NCI-H1930 (cell line): ENCODE data around the gene PKDREJ.
A peak's percentile ranks its signal among the peaks of the same experiment; 100 is the strongest.
"Not testable (repeated sequence)": the region's sequence is repeated elsewhere in the genome, so short reads cannot be mapped to it uniquely, and the experiment has no call there.

Experiments
- DNase-seq, 2 experiments: peaks; one replicate each; lab custom pipeline; 2025; lab: John Stamatoyannopoulos, UW

The PKDREJ gene, protein sequence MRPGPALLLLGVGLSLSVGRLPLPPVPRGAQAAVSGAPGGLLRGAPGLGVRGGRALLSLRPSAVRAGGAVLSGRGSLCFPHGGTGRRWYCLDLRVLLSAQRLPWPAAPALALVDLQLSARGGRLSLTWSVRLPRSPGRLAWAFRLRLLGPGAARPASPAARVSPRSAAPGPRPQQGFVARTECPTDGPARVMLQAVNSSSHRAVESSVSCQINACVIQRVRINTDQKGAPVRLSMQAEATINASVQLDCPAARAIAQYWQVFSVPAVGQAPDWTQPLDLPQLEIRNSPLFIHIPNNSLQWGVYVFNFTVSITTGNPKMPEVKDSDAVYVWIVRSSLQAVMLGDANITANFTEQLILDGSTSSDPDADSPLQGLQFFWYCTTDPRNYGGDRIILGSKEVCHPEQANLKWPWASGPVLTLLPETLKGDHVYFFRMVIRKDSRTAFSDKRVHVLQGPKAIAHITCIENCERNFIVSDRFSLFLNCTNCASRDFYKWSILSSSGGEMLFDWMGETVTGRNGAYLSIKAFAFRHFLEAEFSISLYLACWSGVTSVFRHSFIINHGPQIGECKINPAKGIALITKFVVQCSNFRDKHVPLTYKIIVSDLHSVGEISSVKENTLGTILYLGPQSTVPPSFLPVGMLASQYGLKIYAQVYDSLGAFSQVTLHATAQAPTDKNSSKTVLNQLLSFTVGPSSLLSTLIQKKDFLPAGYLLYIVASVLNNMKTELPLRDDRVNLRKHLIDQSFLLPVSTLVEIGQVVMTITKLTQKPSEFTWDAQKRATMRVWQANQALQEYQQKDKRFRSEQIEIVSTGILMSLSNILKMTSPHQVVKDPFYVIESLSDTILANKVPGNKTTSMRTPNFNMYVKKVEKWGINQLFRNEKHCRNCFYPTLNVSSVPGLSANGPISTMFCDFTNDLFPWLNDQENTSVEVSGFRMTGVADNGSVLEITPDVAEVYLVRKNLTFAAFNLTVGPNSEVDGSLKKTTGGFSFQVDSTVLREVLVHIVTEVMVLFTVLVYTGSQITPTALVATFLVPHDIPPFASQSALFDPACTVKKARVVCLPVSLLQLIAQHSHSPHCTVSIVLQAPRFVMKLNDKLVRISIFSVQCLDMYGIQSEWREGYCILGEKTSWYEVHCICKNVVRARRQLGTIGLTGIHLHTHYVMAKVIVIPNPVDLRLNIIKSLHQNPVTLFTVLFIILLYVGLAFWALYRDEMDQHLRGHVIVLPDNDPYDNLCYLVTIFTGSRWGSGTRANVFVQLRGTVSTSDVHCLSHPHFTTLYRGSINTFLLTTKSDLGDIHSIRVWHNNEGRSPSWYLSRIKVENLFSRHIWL (N-terminal part only)

DNA sequence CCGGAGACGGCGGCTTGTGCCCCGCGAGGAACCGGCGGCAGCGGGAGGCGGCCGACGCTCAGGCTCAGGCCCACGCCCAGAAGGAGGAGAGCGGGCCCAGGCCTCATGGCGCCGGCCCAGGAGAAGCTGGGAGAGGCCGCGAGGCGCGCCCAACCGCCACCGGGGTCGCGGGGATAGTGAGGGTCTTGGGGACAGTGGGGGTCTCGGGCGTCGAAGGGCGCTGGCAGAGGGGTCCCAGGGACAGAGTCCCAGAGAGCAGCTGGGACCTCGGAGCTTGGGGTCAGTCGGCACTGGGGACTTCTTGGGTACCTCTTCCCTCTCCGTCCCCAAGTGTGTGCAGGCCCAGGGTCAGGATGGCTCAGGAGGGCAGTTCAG lies at the start of gene PKDREJ:
TSS of gene PKDREJ (minus strand) at position 128 of the 375 bp plus-strand sequence. CDS start at position 107, 21 bp downstream.
- DNase-seq, result no peak

DNA sequence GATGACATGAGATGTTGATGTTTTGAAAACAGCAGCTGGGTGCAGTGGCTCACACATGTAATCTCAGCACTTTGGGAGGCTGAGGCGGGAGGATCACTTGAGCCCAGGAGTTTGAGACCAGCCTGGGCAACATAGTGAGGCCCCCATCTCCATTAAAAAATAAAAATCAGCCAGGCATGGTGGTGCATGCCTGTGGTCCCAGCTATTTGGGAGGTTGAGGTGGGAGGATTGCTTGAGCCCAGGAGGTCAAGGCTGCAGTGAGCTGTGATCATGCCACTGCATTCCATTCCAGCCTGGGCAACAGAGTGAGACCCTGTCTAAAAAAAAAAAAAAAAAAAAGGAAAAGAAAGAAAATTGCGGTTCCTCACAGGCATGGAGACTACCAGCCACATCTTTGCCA lies 49.7 kb upstream of the PKDREJ start:
- DNase-seq, result not testable (repeated sequence)

DNA sequence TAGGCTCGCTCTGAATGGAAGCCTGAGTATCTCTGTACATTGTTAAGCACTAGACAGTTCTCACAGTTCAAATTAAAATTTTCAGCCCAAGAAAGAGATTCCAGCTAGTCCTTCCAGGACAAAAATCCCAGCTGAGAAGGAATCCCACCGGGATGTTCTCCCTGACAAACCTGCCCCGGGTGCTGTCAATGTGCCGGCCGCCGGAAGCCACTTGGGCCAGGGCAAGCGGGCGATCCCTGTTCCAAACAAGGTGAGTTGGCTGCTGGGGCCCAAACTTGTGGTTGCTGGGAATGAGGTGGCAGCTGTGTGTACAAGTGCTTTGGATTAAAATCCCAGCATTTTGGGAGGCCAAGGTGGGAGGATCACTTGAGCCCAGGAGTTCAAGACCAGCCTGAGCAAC lies 48.9 kb upstream of the PKDREJ start:
- DNase-seq, result no peak

DNA sequence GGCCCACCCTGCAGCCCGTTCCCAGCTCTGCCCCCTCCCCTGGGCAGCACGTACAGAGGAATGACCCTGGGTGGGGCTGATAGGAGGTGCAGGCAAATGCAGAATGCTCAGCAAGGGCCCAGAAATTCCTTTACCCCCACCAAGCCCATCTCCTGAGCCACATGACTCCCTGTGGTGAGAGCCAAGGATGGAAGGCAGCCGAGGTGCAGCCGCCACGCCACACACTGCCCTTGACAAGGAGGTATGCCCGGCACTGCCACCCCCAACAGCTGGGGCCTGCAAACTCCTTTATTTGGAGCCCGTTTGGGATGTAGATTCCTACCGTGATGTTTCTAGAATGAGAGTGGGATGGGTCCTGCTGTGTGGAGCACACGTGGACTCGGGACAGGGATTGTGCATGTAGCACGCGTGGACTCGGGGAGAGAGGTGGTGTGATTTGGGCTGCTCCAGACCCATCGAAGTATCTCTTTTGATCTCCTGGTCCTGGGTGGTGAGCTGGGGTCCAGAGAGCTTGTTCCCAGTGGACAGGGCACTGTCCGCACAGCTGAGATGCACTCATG lies 46.5 kb upstream of the PKDREJ start:
- no peak for DNase-seq

DNA sequence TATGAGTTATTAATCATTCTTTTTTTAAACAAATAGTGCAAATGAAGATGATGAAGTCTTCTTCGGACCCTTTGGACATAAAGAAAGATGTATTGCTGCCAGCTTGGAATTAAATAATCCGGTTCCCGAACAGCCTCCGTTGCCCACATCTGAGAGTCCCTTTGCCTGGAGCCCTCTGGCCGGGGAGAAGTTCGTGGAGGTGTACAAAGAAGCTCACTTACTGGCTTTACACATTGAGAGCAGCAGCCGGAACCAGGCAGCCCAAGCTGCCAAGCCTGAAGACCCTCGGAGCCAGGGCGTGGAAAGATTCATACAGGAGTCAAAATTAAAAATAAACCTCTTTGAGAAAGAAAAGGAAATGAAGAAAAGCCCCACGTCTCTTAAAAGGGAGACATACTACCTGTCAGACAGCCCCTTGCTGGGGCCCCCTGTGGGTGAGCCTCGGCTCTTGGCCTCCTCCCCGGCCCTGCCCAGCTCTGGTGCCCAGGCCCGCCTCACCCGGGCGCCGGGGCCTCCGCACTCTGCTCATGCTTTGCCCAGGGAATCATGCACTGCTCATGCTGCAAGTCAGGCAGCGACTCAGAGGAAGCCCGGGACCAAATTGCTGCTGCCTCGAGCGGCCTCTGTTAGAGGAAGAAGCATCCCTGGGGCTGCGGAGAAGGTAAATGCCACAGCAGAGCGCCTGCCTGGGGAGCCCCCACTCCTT lies 45.3 kb upstream of the PKDREJ start:
- no peak for DNase-seq

DNA sequence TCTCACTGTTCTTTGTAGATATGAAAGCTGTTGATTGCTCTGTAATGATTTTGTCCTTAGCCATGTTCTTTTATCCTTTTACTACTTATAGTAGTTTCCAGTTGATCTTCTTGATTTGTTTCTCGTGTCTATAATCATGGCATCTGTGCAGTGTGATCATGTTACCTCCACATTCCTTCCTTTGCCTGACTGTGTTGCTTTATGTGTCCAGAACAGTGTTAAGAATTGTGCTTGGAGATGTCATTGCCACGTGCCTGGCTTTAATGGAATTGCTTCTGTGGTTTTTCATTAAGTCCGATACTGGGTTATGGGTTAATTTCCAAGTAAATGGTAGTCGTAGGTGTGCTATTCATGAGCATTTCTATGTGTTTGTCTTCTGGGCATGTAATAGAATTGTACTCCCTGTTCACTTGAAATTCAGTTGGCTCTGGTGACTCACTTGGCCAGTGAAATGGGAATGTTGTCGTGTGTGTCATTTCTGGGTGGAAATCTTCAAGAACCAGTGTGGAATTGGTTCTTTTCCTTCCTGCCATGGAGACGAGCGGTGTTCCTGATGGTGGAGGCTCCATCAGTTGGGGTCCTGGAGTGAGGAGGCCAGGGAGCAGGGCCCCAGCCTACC lies 40.3 kb upstream of the PKDREJ start:
- no peak for DNase-seq

GRCh38 chr22:46300491-46300890 lies 37.3 kb upstream of the PKDREJ start:
- no peak for DNase-seq

DNA sequence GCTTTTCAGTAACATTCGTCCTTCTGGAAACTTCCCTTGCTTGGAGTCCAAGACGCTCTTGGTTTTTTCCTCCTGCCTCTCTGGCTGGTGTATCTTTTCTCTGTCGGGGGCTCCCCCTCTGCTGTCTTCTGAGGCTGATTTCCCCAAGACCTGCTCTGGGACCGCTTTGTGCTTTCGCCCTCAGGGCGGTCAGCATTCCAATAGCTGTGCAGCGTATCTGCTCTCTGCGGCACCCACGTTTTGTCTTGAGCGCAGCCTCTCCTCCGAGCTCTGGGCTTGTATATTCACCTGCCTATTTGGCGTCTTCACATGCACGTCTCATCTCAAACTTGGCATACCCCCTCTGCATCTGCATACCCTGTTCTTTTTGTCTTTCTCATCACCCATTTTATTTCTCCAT lies 36.0 kb upstream of the PKDREJ start:
- DNase-seq, result no peak

DNA sequence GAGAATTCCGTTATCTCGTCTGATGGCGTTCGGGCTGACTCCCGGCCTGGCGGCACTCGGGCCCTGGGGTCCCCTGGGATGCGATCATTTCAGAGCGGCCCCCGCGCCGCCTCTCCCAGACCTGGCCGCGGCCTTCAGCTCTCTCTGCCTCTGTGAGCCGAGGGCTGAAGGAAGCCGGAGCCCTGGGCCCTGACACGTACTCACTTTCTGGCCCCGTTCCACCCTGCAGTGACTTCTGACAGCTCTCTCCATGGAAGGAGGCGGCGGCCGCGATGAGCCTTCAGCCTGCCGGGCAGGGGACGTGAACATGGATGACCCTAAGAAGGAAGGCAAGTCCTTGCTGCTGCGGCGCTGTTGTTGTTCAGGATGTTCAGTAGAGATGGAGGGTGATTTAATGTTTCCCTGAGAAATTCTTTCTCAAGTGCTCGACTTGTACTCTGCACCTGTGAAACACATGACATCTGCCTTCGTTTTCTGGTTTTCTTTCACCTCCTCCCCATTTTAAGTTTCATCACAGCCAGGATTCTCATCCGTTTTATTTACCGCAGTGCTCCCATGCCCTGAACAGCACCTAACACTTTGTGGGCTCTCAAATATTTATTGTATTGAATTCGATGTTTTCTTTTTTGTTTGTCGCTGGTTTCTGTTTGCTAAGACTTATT lies 34.1 kb upstream of the PKDREJ start:
- DNase-seq, result no peak

DNA sequence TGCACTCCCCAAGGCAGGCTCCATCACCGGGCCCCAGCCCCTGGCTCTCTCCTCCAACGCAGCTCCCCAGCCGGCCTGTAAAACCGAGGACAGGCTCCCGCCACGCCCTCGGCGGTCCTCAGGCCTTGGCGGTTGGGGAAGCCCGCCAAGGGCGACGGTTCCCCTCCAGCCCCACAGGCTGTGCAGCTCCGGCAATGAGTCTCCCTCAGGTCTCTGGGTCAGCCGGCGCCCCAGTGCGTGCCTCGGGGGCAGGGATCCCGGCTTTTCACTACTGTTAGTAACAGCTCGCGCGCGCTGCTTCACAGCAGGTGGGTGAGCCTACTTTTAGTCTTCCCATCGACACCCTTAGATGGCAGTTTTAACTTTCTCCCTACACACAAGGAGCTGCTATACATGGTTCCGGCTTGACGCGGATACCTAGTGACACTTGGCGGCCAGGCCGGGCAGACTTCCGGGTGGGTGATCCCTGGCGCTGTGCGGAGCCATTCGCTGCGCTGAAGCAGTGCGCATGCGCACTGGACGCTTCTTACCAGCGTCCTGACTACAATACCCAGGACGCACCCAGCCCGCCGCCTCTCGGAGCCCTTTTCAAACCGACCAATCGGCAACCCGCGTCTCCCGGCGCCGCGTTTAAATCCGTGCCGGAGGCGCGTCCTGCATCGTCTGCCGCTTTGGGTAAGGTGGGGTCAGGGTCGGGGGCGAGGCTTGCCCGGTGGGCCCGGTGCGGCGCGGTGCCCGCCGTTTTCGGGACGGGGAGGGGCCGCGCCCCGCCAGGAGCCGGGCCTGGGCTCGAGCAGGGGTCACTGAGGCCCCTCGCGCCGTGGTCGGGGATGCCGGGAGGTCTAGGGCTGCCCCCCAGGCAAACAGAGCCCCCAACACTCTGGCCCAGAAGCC lies 33.4 kb upstream of the PKDREJ start, which contains the start of gene GTSE1:
TSS of gene GTSE1 (plus strand) at position 614 of the 894 bp plus-strand sequence. CDS start 531 bp downstream, outside the sequence.
- DNase-seq, result peak; percentile 95 to 96

DNA sequence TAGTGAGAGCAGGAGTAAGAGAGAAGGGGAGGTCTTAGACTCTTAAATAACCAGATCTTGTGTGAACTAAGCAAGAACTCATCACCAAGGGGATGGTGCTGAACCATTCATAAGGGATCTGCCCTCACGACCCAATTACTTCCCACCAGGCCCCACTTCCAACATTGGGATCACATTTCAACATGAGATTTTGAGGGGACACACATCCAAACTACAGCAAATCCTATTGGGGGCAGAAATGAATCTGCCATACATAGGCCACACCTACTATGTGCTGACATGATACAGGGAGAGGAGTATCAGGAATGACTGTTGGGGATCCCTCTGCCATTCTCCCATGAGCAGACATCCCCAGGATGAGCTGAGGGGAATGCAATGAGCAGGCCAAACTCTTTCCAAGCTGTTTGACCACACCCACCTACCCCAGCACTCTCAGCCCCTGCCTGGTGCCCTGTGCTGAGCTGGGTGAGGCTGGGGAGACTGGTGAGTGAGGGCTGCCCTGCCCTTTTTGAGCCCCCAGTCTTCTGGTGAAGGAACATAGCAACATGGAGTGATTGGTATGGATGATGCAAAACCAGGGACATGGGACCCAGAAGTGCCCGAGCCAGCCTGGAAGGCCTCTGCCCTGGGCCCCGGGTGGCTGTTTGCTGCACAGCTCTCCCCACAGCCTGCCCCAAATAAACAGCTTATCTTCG lies 32.3 kb upstream of the PKDREJ start:
- no peak for DNase-seq

- DNase-seq, result no peak
Measured at GRCh38 chr22:46294784-46295183, 31.6 kb upstream of the PKDREJ start.

DNA sequence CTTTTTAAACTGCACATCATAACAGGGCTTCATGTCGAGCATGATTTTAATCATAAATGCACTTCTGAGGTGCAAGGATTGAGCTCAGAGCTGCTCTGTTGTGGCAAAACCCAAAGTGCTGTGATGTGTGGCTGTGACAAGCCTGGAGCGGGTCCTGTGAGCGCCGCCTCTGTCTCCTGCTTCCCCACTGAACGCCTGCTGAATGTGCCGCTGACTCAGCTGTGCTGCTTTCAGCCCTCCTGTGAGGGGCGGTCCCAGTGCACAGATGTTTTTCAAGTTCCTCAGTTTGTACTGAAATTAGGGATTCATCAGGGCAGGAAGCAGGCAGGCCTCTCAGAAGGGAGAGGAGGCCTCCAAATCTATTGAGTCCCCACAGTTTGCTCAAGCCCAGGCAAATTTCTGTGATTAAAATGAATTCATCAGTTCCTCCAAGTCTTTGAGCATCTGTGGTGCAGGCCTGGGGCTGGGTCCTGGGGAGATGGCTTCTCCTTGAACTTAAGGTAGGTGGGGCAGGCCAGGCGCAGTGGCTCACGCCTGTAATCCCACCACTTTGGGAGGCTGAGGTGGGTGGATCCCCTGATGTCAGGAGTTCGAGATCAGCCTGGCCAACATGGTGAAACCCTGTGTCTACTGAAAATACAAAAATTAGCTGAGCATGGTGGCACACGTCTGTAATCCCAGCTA lies 30.6 kb upstream of the PKDREJ start:
- no peak for DNase-seq

DNA sequence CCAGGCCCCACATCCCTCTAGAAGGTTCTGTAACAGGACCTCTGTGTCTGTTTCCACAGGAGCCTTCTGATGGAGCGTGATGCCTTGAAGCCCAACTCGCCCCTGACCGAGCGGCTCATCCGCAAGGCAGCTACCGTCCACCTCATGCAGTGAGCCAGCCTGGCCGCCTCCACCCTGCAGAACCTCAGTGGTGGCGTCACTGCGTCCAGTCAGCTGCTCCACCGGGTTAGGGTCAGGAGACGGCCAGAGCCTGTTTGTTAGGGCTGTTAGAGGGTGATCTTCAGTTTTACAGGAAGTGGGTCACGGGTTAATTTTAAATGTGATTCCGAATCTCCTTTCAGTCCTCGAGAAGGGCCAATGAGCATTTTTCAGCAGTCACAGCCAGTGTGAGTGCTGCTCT lies 29.6 kb upstream of the PKDREJ start:
- DNase-seq, result no peak

GRCh38 chr22:46292173-46292572 lies 29.0 kb upstream of the PKDREJ start:
- DNase-seq, result no peak

DNA sequence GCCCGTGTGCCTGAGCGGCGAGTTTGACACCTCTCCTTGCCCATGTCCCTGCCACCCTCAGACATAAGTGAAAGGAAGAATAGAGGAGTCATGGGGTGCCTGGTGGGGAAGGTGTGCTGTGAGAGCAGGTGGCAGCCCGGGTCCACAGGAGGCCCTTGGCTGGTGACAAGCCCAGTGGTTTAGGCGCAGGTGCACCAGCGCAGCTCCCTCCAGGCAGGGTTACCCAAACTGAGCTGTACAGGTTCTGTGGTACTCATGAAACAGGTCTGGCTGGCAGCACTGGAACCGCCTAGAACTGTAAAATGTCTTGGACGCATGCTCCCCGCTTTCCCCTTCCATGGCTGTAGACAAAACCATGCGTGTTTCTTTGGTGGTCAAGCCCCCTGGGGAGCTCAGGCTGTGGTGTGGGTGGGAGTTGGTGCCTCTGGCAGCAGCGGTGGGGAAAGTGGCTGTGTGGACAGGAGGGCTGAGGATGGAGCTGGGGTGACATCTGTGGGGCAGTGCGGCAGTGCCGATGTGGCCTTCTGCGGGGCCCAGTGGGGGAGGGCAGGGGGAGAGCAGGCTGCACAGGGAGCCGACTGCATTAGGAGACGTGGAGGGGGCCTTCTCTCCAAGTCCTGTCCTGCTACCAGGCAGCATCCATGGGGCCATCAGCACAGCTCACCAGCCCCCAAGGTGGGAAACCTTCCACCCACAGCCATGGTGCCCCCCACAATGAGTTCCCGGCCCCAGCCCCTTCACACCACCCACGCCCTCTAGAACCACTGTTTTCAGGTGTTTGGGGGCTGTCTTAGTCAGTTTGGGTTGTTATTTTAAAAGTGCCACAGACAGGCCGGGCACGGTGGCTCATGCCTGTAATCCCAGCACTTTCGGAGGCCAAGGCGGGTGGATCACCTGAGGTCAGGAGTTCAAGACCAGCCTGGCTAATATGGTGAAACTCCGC lies 28.0 kb upstream of the PKDREJ start:
- no peak for DNase-seq
